Upper lobe of right lung (tissue), 1 donor: ENCODE results near the gene ADGRG7. TPM values are rescaled to one million over a fixed set of nuclear protein-coding genes. Genes with fewer than 3 reads are reported as not detected.

ENCODE experiments used
- ATAC-seq: fragments of 200-7000 bp; cut with Tn5 transposase; one replicate; pipeline ENCODE4 v1.9.1; 2020; ENCODE audit warnings: mild to moderate bottlenecking, moderate library complexity
- DNase-seq: peaks from one replicate; pipeline ENCODE4 v3.0.0-alpha.2; 2020
- H3K27ac ChIP-seq: fragments of 200-600 bp; one replicate; pipeline ENCODE4 v1.8.0; 2022
- H3K27me3 ChIP-seq: fragments of 200-600 bp; one replicate; pipeline ENCODE4 v1.8.0; 2022; ENCODE audit warnings: mild to moderate bottlenecking
- H3K36me3 ChIP-seq: fragments of 200-600 bp; one replicate; pipeline ENCODE4 v1.8.0; 2022
- H3K4me1 ChIP-seq: fragments of 200-600 bp; one replicate; pipeline ENCODE4 v1.8.0; 2022
- H3K4me3 ChIP-seq: fragments of 200-600 bp; one replicate; pipeline ENCODE4 v1.8.0; 2022; ENCODE audit warnings: mild to moderate bottlenecking
- H3K9me3 ChIP-seq: fragments of 200-600 bp; one replicate; pipeline ENCODE4 v1.8.0; 2022
- intact Hi-C: fragments of 100-400 bp; cut with DNase I; formaldehyde crosslinking; loops from one replicate; pipeline ENCODE4 v1.11.0; 2022
- total RNA-seq: library from RNA; stranded (reverse); fragmentation: NEBNext Ultra II Directional; extraction: Animal tissue kit (Norgen Biotek cat#: 25700); gene quantifications from one replicate; pipeline ENCODE4 v1.2.1, GENCODE V29; 2021
- TF ChIP-seq, protein P1 (sequence below): fragments of 200-600 bp; IDR thresholded peaks from one replicate; pipeline ENCODE4 v1.8.0; 2022; ENCODE audit warnings: antibody characterized with exemption
- donor health status: DM: no; HTN: yes; CAD: no; lungs with severe emphysema.

Gene ADGRG7
- total RNA-seq, 1 donor from 2014 or later, result not detected

DNA sequence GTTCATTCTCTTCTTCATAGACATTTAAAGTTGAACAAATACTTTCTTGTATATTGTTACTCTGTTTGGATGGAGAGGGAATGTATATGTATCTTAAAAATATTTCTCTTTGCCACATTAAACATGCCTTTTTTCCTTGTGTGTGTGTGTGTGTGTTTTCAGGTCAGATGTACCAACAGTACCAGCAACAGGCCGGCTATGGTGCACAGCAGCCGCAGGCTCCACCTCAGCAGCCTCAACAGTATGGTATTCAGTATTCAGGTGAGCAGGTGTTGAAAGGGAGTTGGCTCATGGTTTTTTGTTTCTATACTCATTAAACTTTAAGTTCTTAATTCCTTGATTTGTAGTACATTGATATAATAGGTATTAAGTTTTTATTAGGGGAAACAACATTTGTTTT lies 135.3 kb downstream of the ADGRG7 start:
- H3K27me3 ChIP-seq, result no peaks in the 10 kb centered on the region
- peaks cover 94% of the 10 kb centered on the region for H3K36me3 ChIP-seq

More for the DNA sequence above, 135.3 kb downstream of the ADGRG7 start:
- Histone ChIP-seq H3K9me3 (no peaks in the 10 kb centered on the region), H3K4me3 (no peak overlapping the region), H3K27ac (no peak overlapping the region), H3K4me1 (no peaks in the 10 kb centered on the region)
- TF ChIP-seq, protein P1, sequence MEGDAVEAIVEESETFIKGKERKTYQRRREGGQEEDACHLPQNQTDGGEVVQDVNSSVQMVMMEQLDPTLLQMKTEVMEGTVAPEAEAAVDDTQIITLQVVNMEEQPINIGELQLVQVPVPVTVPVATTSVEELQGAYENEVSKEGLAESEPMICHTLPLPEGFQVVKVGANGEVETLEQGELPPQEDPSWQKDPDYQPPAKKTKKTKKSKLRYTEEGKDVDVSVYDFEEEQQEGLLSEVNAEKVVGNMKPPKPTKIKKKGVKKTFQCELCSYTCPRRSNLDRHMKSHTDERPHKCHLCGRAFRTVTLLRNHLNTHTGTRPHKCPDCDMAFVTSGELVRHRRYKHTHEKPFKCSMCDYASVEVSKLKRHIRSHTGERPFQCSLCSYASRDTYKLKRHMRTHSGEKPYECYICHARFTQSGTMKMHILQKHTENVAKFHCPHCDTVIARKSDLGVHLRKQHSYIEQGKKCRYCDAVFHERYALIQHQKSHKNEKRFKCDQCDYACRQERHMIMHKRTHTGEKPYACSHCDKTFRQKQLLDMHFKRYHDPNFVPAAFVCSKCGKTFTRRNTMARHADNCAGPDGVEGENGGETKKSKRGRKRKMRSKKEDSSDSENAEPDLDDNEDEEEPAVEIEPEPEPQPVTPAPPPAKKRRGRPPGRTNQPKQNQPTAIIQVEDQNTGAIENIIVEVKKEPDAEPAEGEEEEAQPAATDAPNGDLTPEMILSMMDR, result no peak
- intact Hi-C loops, result no loop called here
- DNase-seq, result no peak
- no peak for ATAC-seq

Other genes with a start within 250 kb of the ADGRG7 start
- 29.6 TPM for gene TOMM70, start 208.5 kb upstream of the ADGRG7 start, total RNA-seq
- gene LNP1, start 208.1 kb upstream of the ADGRG7 start, total RNA-seq, result 1.9 TPM
- gene TMEM45A, start 117.0 kb upstream of the ADGRG7 start, total RNA-seq, result 15.9 TPM
- 59.6 TPM for gene TFG, start 99.9 kb downstream of the ADGRG7 start, total RNA-seq